A549 (cell line): Measurements from ENCODE around the gene FIZ1. TPM values are rescaled to one million over a fixed set of nuclear protein-coding genes. Genes with fewer than 3 reads are reported as not detected.
A peak's percentile ranks its signal among the peaks of the same experiment; 100 is the strongest.

Source experiments
- ATAC-seq, 2 experiments: fragments of 200-7000 bp in 1 of 2; fragments of >200 bp in 1 of 2; cut with Nextera tagmentation in 1 of 2; cut with Tn5 transposase in 1 of 2; 3 replicates each; pipeline versions ENCODE4 v1.8.0 to v1.9.1; 2018 to 2020; ENCODE audit warnings: mild to moderate bottlenecking in 1 of 2, moderate library complexity in 1 of 2
- CTCF ChIA-PET: fragments of 300-600 bp; sonication (Branson Sonifier 250); formaldehyde crosslinking; extraction: SDS; loops from one replicate; lab custom pipeline; 2021; ENCODE audit warnings: antibody characterized with exemption, inconsistent platforms; lab: Yijun Ruan, JAX
- POLR2A ChIA-PET: fragments of 350-600 bp; formaldehyde crosslinking; extraction: SDS; loops from one replicate; lab custom pipeline; 2021; ENCODE audit warnings: antibody characterized with exemption, inconsistent platforms; lab: Yijun Ruan, JAX
- DNase-seq, 2 experiments: peaks; one replicate each; pipeline versions ENCODE4 v3.0.0 to v3.0.0-alpha.2; 2011 to 2016; ENCODE audit warnings: low read depth in 1 of 2, low spot score in 1 of 2
- FAIRE-seq: peaks from 2 replicates; lab custom pipeline; 2011; peaks lifted over from hg19 to GRCh38; lab: Jason Lieb, UNC
- H3K27ac ChIP-seq, 2 experiments: fragments of >200 bp; sonication (Bioruptor Twin); formaldehyde crosslinking; 3 replicates each; pipeline ENCODE4 v1.5.1; 2016 to 2017
- H3K4me1 ChIP-seq: fragments of >200 bp; sonication (Bioruptor Twin); formaldehyde crosslinking; 3 replicates; pipeline ENCODE4 v1.6.1; 2016
- H3K4me2 ChIP-seq: fragments of >200 bp; sonication (Bioruptor Twin); formaldehyde crosslinking; 3 replicates; pipeline ENCODE4 v1.6.1; 2016
- H3K4me3 ChIP-seq: fragments of >200 bp; sonication (Bioruptor Twin); formaldehyde crosslinking; 3 replicates; pipeline ENCODE4 v1.5.1; 2016
- H3K9me3 ChIP-seq: fragments of >200 bp; sonication (Bioruptor Twin); formaldehyde crosslinking; 3 replicates; pipeline ENCODE4 v1.6.1; 2016
- BHLHE40 ChIP-seq: IDR thresholded peaks from 2 replicates; pipeline ENCODE4 v1.6.1; 2012; ENCODE audit warnings: low read depth, low read length, inconsistent platforms
- CBX2 ChIP-seq: fragments of 200-600 bp; sonication (generic); IDR thresholded peaks from 2 replicates; pipeline ENCODE4 v1.6.1; 2016; ENCODE audit warnings: low read depth, mild to moderate bottlenecking, borderline replicate concordance
- CBX8 ChIP-seq: fragments of 200-600 bp; sonication (generic); IDR thresholded peaks from 2 replicates; pipeline ENCODE4 v1.6.1; 2016
- CEBPB ChIP-seq, 2 experiments: fragments of >200 bp in 1 of 2; sonication (Bioruptor Twin) in 1 of 2; formaldehyde crosslinking in 1 of 2; IDR thresholded peaks; 2 replicates each; pipeline ENCODE4 v1.6.1; 2012 to 2016
- EP300 ChIP-seq, 2 experiments: fragments of >200 bp; sonication (Bioruptor Twin); formaldehyde crosslinking; IDR thresholded peaks; 2 replicates in 1 of 2; 3 replicates in 1 of 2; pipeline ENCODE4 v1.6.1; 2016 to 2017
- ESRRA ChIP-seq: fragments of 150-350 bp; IDR thresholded peaks from 2 replicates; pipeline ENCODE4 v1.6.1; 2014; ENCODE audit warnings: mild to moderate bottlenecking, low read length, borderline replicate concordance
- FOSL2 ChIP-seq, 2 experiments: fragments of 450-650 bp in 1 of 2; fragments of >200 bp in 1 of 2; sonication (Bioruptor Twin) in 1 of 2; formaldehyde crosslinking; IDR thresholded peaks; 2 replicates each; pipeline versions ENCODE4 v1.5.0 to v1.6.1; 2016 to 2020; ENCODE audit warnings: mild to moderate bottlenecking in 1 of 2, moderate library complexity in 1 of 2
- FOXS1 ChIP-seq: fragments of 250-450 bp; sonication (Bioruptor Pico); IDR thresholded peaks from 2 replicates; pipeline ENCODE4 v1.5.0; 2020; ENCODE audit warnings: mild to moderate bottlenecking, moderate library complexity
- GATA3 ChIP-seq: IDR thresholded peaks from 2 replicates; pipeline ENCODE4 v1.6.1; 2012; ENCODE audit warnings: borderline replicate concordance
- HDAC2 ChIP-seq: fragments of 200-600 bp; sonication (generic); IDR thresholded peaks from 2 replicates; pipeline ENCODE4 v1.6.1; 2016
- JUNB ChIP-seq: fragments of >200 bp; sonication (Bioruptor Twin); formaldehyde crosslinking; IDR thresholded peaks from 2 replicates; pipeline ENCODE4 v1.6.1; 2016
- KDM1A ChIP-seq: fragments of 200-600 bp; sonication (generic); IDR thresholded peaks from 2 replicates; pipeline ENCODE4 v1.6.1; 2016; ENCODE audit warnings: low read depth, mild to moderate bottlenecking
- PHF8 ChIP-seq: fragments of 200-600 bp; sonication (generic); IDR thresholded peaks from 2 replicates; pipeline ENCODE4 v1.6.1; 2016; ENCODE audit warnings: low read depth, mild to moderate bottlenecking, antibody characterized with exemption, moderate library complexity, borderline replicate concordance
- POLR2A ChIP-seq: IDR thresholded peaks from 2 replicates; pipeline ENCODE4 v1.6.1; 2012; ENCODE audit warnings: mild to moderate bottlenecking, low read length
- POLR2AphosphoS2 ChIP-seq: conservative IDR thresholded peaks from 2 replicates; pipeline ENCODE4 v1.6.1; 2012; ENCODE audit warnings: low read length, improper control_type of control experiment, inconsistent platforms
- RAD21 ChIP-seq, 2 experiments: fragments of >200 bp in 1 of 2; sonication (Bioruptor Twin) in 1 of 2; formaldehyde crosslinking in 1 of 2; IDR thresholded peaks in 1 of 2; conservative IDR thresholded peaks in 1 of 2; 2 replicates in 1 of 2; 3 replicates in 1 of 2; pipeline ENCODE4 v1.6.1; 2012 to 2018; ENCODE audit warnings: inconsistent platforms in 1 of 2
- RARB ChIP-seq: fragments of 250-450 bp; sonication (Bioruptor Pico); IDR thresholded peaks from 2 replicates; pipeline ENCODE4 v1.8.0; 2021; ENCODE audit warnings: mild to moderate bottlenecking, moderate library complexity
- RCOR1 ChIP-seq: fragments of 150-350 bp; IDR thresholded peaks from 2 replicates; pipeline ENCODE4 v1.6.1; 2014; ENCODE audit warnings: antibody characterized with exemption, low read length, low read depth
- SMC3 ChIP-seq: fragments of >200 bp; sonication (Bioruptor Twin); formaldehyde crosslinking; IDR thresholded peaks from 3 replicates; pipeline ENCODE4 v1.6.1; 2018; ENCODE audit warnings: inconsistent platforms
- ZFP36 ChIP-seq: fragments of 450-650 bp; IDR thresholded peaks from 2 replicates; pipeline ENCODE4 v1.6.1; 2014; ENCODE audit warnings: borderline replicate concordance; ENCODE audit not compliant: partially characterized antibody
- whole genome bisulfite sequencing: methylation state at CpG from one replicate; pipeline ENCODE4 v1.1.6; 2017; ENCODE audit errors: missing lambda C conversion rate; 5-methylcytosine and 5-hydroxymethylcytosine counted together
- polyA plus RNA-seq, 4 experiments: library from polyadenylated mRNA; depleted of rRNA in 3 of 4; stranded (reverse); fragments of >200 nt; fragmentation: RNase III in 1 of 4; extraction: RNeasy Plus Mini Kit Qiagen cat#74134 plus additional on column Dnase treatment in 1 of 4; gene quantifications; 2 replicates in 3 of 4; 3 replicates in 1 of 4; pipeline ENCODE4 v1.2.3, GENCODE V29; 2011 to 2017
- TF ChIP-seq, protein P1 (sequence below): fragments of 250-450 bp; sonication (Bioruptor Pico); IDR thresholded peaks from 2 replicates; pipeline ENCODE4 v1.5.0; 2021; ENCODE audit warnings: mild to moderate bottlenecking, moderate library complexity, borderline replicate concordance
- TF ChIP-seq, protein P2 (sequence below): fragments of >200 bp; sonication (Bioruptor Twin); formaldehyde crosslinking; IDR thresholded peaks from 2 replicates; pipeline ENCODE4 v1.6.1; 2016
- TF ChIP-seq, protein P3 (sequence below): fragments of 150-350 bp; IDR thresholded peaks from 2 replicates; pipeline ENCODE4 v1.6.1; 2014; ENCODE audit warnings: low read depth, mild to moderate bottlenecking, low read length
- TF ChIP-seq, protein P4 (sequence below): fragments of >200 bp; sonication (Bioruptor Twin); formaldehyde crosslinking; IDR thresholded peaks from 3 replicates; pipeline ENCODE4 v1.5.1; 2016

FIZ1 gene
- polyA plus RNA-seq, 2 of the 4 experiments (the other 2 are of a cell fraction): 10.3 to 16.9 TPM

DNA sequence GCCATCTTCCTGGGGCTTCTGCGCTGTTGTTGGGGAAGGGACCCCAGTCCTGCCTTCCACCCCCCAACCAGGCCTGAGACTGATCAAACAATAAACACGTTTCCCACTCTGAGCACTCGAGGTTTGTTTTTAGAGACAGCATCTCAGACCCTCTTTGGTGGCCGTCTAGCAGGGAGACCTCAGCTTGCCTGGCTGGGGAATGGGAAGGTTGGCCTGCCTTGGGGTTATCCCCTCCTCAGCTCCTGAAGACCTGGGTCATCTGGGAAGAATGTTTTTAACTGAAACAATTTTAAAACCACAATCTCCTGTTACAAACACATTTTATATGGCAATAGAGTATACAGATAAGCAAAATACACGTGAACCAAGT, 46.2 kb upstream of the FIZ1 start:
- WGBS: 71% methylated on average over 5 of the region's 5 CpGs
- FAIRE-seq (no peak), DNase-seq (no peak), ATAC-seq (no peak)
- ChIA-PET POLR2A (interaction anchor here (4.1 kb wide), 1 partner anchor 8 kb away, joined by 25 read pairs; the partner anchor contains the start of gene U2AF2), CTCF (interaction anchor here (0.8 to 6.3 kb wide), 7 partner anchors 7 to 26 kb away, joined by 4 to 70 read pairs (median 10); no protein-coding TSS in a partner anchor)
- Histone ChIP-seq H3K27ac (no peak overlapping the region), H3K4me3 (no peak overlapping the region), H3K9me3 (no peaks in the 10 kb centered on the region), H3K4me1 (peaks cover 39% of the 10 kb centered on the region), H3K4me2 (peak overlapping the region; percentile 100; the same call in 1 of the 3 replicates)
- no peak for TF ChIP-seq EP300 (IDR thresholded peaks at IDR 0.05)
- TF ChIP-seq, protein P1, sequence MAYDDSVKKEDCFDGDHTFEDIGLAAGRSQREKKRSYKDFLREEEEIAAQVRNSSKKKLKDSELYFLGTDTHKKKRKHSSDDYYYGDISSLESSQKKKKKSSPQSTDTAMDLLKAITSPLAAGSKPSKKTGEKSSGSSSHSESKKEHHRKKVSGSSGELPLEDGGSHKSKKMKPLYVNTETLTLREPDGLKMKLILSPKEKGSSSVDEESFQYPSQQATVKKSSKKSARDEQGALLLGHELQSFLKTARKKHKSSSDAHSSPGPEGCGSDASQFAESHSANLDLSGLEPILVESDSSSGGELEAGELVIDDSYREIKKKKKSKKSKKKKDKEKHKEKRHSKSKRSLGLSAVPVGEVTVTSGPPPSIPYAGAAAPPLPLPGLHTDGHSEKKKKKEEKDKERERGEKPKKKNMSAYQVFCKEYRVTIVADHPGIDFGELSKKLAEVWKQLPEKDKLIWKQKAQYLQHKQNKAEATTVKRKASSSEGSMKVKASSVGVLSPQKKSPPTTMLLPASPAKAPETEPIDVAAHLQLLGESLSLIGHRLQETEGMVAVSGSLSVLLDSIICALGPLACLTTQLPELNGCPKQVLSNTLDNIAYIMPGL (CRISPR knock-in tag): no peak
- TF ChIP-seq, protein P2, sequence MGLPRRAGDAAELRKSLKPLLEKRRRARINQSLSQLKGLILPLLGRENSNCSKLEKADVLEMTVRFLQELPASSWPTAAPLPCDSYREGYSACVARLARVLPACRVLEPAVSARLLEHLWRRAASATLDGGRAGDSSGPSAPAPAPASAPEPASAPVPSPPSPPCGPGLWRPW: no peak
- TF ChIP-seq POLR2AphosphoS2: no peak
- TF ChIP-seq RAD21 (conservative IDR thresholded peaks at IDR 0.05 in 1 of 2, IDR thresholded peaks at IDR 0.05 in 1 of 2): no peak
- no peak for TF ChIP-seq CEBPB (IDR thresholded peaks at IDR 0.05)
- TF ChIP-seq CBX8: no peak
- no peak for TF ChIP-seq RARB
- TF ChIP-seq SMC3: no peak
- no peak for TF ChIP-seq POLR2A
- TF ChIP-seq, protein P3, sequence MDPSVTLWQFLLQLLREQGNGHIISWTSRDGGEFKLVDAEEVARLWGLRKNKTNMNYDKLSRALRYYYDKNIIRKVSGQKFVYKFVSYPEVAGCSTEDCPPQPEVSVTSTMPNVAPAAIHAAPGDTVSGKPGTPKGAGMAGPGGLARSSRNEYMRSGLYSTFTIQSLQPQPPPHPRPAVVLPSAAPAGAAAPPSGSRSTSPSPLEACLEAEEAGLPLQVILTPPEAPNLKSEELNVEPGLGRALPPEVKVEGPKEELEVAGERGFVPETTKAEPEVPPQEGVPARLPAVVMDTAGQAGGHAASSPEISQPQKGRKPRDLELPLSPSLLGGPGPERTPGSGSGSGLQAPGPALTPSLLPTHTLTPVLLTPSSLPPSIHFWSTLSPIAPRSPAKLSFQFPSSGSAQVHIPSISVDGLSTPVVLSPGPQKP: no peak
- TF ChIP-seq, protein P4, sequence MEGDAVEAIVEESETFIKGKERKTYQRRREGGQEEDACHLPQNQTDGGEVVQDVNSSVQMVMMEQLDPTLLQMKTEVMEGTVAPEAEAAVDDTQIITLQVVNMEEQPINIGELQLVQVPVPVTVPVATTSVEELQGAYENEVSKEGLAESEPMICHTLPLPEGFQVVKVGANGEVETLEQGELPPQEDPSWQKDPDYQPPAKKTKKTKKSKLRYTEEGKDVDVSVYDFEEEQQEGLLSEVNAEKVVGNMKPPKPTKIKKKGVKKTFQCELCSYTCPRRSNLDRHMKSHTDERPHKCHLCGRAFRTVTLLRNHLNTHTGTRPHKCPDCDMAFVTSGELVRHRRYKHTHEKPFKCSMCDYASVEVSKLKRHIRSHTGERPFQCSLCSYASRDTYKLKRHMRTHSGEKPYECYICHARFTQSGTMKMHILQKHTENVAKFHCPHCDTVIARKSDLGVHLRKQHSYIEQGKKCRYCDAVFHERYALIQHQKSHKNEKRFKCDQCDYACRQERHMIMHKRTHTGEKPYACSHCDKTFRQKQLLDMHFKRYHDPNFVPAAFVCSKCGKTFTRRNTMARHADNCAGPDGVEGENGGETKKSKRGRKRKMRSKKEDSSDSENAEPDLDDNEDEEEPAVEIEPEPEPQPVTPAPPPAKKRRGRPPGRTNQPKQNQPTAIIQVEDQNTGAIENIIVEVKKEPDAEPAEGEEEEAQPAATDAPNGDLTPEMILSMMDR: no peak

DNA sequence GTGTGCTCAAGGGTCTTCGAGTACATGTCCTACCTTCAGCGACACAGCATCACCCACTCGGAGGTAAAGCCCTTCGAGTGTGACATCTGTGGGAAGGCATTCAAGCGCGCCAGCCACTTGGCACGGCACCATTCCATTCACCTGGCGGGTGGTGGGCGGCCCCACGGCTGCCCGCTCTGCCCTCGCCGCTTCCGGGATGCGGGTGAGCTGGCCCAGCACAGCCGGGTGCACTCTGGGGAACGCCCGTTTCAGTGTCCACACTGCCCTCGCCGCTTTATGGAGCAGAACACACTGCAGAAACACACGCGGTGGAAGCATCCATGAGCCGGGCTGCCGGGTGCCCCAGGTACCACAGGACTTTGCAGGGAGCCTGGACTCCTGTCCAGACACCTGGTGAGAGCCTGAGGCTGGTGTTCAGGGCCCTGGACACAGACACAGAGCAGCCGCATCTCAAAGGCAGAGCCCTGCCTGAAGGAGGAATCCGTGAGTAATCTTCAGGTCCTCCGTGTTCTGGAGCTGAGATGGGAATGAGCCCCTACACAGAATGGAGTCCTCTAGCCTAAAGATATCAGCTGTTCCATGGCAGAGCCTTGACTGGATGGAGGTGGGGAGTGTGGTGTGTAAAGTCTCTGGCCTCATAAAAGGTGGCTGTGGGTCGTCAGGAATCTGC, 45.7 kb upstream of the FIZ1 start:
- Histone ChIP-seq H3K27ac (peak overlapping the region in 1 of 2 experiments; percentile 97; a peak in 4 of 6 replicates), H3K4me3 (peak overlapping the region; percentile 63), H3K9me3 (no peaks in the 10 kb centered on the region), H3K4me2 (peak overlapping the region; percentile 100), H3K4me1 (peaks cover 44% of the 10 kb centered on the region)
- no peak for TF ChIP-seq KDM1A
- TF ChIP-seq FOXS1 (CRISPR knock-in tag): no peak
- no peak for TF ChIP-seq POLR2A
- TF ChIP-seq GATA3: no peak
- WGBS: 91% methylated on average over 28 of the region's 28 CpGs
- DNase-seq (no peak), ATAC-seq (no peak), FAIRE-seq (no peak)
- CTCF ChIA-PET: interaction anchor here (0.8 to 6.3 kb wide), 8 partner anchors 8 to 26 kb away, joined by 4 to 70 read pairs (median 10); no protein-coding TSS in a partner anchor
- POLR2A ChIA-PET: interaction anchor here (4.1 kb wide), 1 partner anchor 9 kb away, joined by 25 read pairs; the partner anchor contains the start of gene U2AF2

DNA sequence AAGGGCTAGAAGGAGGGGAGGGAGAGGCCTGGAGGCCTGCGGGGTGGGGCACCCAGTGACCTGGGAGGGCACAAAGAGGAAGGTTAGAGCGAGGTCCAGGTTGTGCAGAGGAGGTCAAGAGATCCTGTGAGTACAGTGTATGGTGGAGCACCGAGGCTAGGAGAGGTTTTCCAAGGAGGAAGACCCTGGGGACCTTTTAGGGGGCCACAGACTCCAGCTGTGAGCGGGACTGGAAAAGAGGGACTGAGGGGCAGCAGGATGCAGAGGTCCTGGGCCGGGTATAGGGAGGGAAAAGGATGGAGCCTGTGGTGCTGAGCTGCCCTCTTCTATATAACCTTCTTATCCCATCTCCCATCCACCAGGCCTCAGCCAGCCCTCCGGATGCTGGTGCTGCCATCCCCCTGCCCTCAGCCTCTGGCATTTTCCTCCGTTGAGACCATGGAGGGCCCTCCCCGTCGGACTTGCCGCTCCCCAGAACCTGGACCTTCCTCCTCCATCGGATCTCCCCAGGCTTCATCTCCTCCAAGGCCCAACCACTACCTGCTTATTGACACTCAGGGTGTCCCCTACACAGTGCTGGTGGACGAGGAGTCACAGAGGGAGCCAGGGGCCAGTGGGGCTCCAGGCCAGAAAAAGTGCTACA, 45.0 kb upstream of the FIZ1 start:
- Histone ChIP-seq H3K4me3 (peak overlapping the region; percentile 63), H3K9me3 (no peaks in the 10 kb centered on the region), H3K4me1 (peaks cover 45% of the 10 kb centered on the region), H3K4me2 (peak overlapping the region; percentile 100), H3K27ac (peak overlapping the region; percentile 92 to 97)
- no peak for TF ChIP-seq FOSL2 (IDR thresholded peaks at IDR 0.05)
- TF ChIP-seq FOSL2 (CRISPR knock-in tag; IDR thresholded peaks at IDR 0.05): no peak
- no peak for TF ChIP-seq ESRRA
- TF ChIP-seq JUNB: no peak
- TF ChIP-seq CBX2: no peak
- no peak for TF ChIP-seq RCOR1
- no peak for TF ChIP-seq POLR2A
- no peak for TF ChIP-seq PHF8
- no peak for TF ChIP-seq BHLHE40
- no peak for TF ChIP-seq HDAC2
- TF ChIP-seq CBX8: no peak
- TF ChIP-seq KDM1A: no peak
- TF ChIP-seq ZFP36: no peak
- no peak for TF ChIP-seq EP300 (IDR thresholded peaks at IDR 0.05)
- WGBS: 49% methylated on average over 12 of the region's 12 CpGs
- ChIA-PET POLR2A (interaction anchor here (4.1 kb wide), 1 partner anchor 10 kb away, joined by 25 read pairs; the partner anchor contains the start of gene U2AF2), CTCF (interaction anchor here (3.1 to 6.3 kb wide), 4 partner anchors 7 to 11 kb away, joined by 11 to 70 read pairs (median 27); no protein-coding TSS in a partner anchor)
- ATAC-seq (no peak), FAIRE-seq (no peak), DNase-seq (no peak)
